B cell (primary cell): ENCODE measurements around the gene STARD3. TPM values are rescaled to one million over a fixed set of nuclear protein-coding genes. Genes with fewer than 3 reads are reported as not detected.
A peak's percentile ranks its signal among the peaks of the same experiment; 100 is the strongest.

Experiments used
- ATAC-seq: fragments of 200-7000 bp; cut with Tn5 transposase; one replicate; pipeline ENCODE4 v1.10.0; 2021; ENCODE audit warnings: low read depth, mild to moderate bottlenecking, moderate number of reproducible peaks, moderate library complexity
- CTCF ChIA-PET: fragments of 350-600 bp; sonication (Branson Sonifier 250); formaldehyde crosslinking; loops from one replicate; lab custom pipeline; 2021; ENCODE audit warnings: antibody characterized with exemption, inconsistent platforms; lab: Charles Lee
- POLR2A ChIA-PET: fragments of 350-600 bp; sonication (Branson Sonifier 250); formaldehyde crosslinking; loops from one replicate; lab custom pipeline; 2021; ENCODE audit warnings: antibody characterized with exemption; lab: Charles Lee
- DNase-seq: peaks from one replicate; pipeline ENCODE4 v3.0.0; 2013
- H2AFZ ChIP-seq: 2 replicates; pipeline ENCODE4 v1.6.1; 2012; ENCODE audit warnings: mild to moderate bottlenecking, low read depth, low read length; ENCODE audit not compliant: insufficient read depth, poor library complexity, severe bottlenecking
- H3K27ac ChIP-seq, 2 donors: 1 replicate in 1 of 2; 2 replicates in 1 of 2; pipeline ENCODE4 v1.5.1; 2012 to 2013; ENCODE audit warnings: low read length in 2 of 2, mild to moderate bottlenecking in 2 of 2, moderate library complexity in 1 of 2
- H3K27me3 ChIP-seq, 4 experiments: fragments of 200-600 bp in 1 of 4; sonication (generic) in 1 of 4; replicated peaks in 1 of 4; 1 replicate in 2 of 4; 2 replicates in 2 of 4; pipeline versions ENCODE4 v1.6.1 to v1.7.0; 2013 to 2016; ENCODE audit warnings: low read length in 3 of 4, mild to moderate bottlenecking in 2 of 4, mixed read lengths in 1 of 4, moderate library complexity in 1 of 4; ENCODE audit not compliant: insufficient read depth in 4 of 4, control insufficient read depth in 3 of 4; ENCODE audit errors: control extremely low read depth in 1 of 4
- H3K36me3 ChIP-seq, 2 experiments: replicated peaks in 1 of 2; 1 replicate in 1 of 2; 2 replicates in 1 of 2; pipeline versions ENCODE4 v1.6.1 to v1.7.1; 2013; ENCODE audit warnings: low read length in 1 of 2; ENCODE audit not compliant: insufficient read depth in 2 of 2, control insufficient read depth in 1 of 2; ENCODE audit errors: control extremely low read depth in 1 of 2, extremely low read depth in 1 of 2
- H3K4me1 ChIP-seq, 2 donors: fragments of 200-600 bp in 1 of 2; sonication (generic) in 1 of 2; 1 replicate in 1 of 2; 2 replicates in 1 of 2; pipeline versions ENCODE4 v1.5.1 to v1.6.1; 2013 to 2017; ENCODE audit warnings: low read length in 2 of 2; ENCODE audit not compliant: control insufficient read depth in 2 of 2, insufficient read depth in 2 of 2
- H3K4me2 ChIP-seq: replicated peaks from 2 replicates; pipeline ENCODE3; 2012; ENCODE audit warnings: mild to moderate bottlenecking, low read depth, low read length; ENCODE audit not compliant: poor library complexity, severe bottlenecking
- H3K4me3 ChIP-seq, 5 experiments: fragments of 200-600 bp in 1 of 5; sonication (generic) in 1 of 5; 1 replicate in 3 of 5; 2 replicates in 2 of 5; pipeline versions ENCODE4 v1.5.1 to v1.7.0; 2011 to 2016; ENCODE audit warnings: low read length in 4 of 5, mild to moderate bottlenecking in 4 of 5, low read depth in 2 of 5, control low read depth in 1 of 5, moderate library complexity in 1 of 5; ENCODE audit not compliant: insufficient read depth in 1 of 5; ENCODE audit errors: control extremely low read depth in 1 of 5, extremely low read depth in 1 of 5
- H3K79me2 ChIP-seq: fragments of 200-600 bp; sonication (generic); one replicate; pipeline ENCODE4 v1.6.0; 2016; ENCODE audit warnings: low read length; ENCODE audit not compliant: control insufficient read depth, insufficient read depth
- H3K9ac ChIP-seq: fragments of 200-600 bp; sonication (generic); 2 replicates; pipeline ENCODE4 v1.6.1; 2017; ENCODE audit warnings: mild to moderate bottlenecking, low read length, moderate library complexity
- H3K9me3 ChIP-seq, 3 donors: one replicate each; pipeline versions ENCODE4 v1.6.1 to v1.7.1; 2013; ENCODE audit warnings: low read length in 2 of 3; ENCODE audit not compliant: control insufficient read depth in 2 of 3, insufficient read depth in 1 of 3; ENCODE audit errors: control extremely low read depth in 1 of 3
- H4K20me1 ChIP-seq: 2 replicates; pipeline ENCODE4 v1.6.0; 2012; ENCODE audit warnings: mild to moderate bottlenecking, low read length; ENCODE audit not compliant: insufficient read depth, control insufficient read depth, poor library complexity, severe bottlenecking
- H3K27ac Mint-ChIP-seq: one replicate; pipeline ENCODE4 v1.8.0; 2021; ENCODE audit warnings: mixed read lengths
- H3K27me3 Mint-ChIP-seq: one replicate; pipeline ENCODE4 v1.8.0; 2021; ENCODE audit warnings: mixed read lengths
- H3K4me1 Mint-ChIP-seq: one replicate; pipeline ENCODE4 v1.8.0; 2021; ENCODE audit warnings: mixed read lengths
- H3K4me3 Mint-ChIP-seq: one replicate; pipeline ENCODE4 v1.8.0; 2021; ENCODE audit warnings: mixed read lengths
- H3K9me3 Mint-ChIP-seq: one replicate; pipeline ENCODE4 v1.8.0; 2022; ENCODE audit warnings: mixed read lengths; ENCODE audit not compliant: insufficient read depth
- CTCF ChIP-seq: fragments of 200-600 bp; IDR thresholded peaks from one replicate; pipeline ENCODE4 v1.8.0; 2022; ENCODE audit warnings: antibody characterized with exemption, mild to moderate bottlenecking
- EZH2 ChIP-seq: IDR thresholded peaks from 2 replicates; pipeline ENCODE4 v1.6.1; 2012; ENCODE audit warnings: borderline replicate concordance, low read depth, mild to moderate bottlenecking, moderate library complexity, low read length; ENCODE audit not compliant: insufficient read depth, poor library complexity, severe bottlenecking
- WGBS: methylation state at CpG from one replicate; pipeline ENCODE4 v1.1.5; 2013; ENCODE audit warnings: missing lambda C conversion rate; ENCODE audit not compliant: insufficient coverage; 5-methylcytosine and 5-hydroxymethylcytosine counted together
- intact Hi-C: fragments of 100-400 bp; cut with micrococcal nuclease; formaldehyde crosslinking; loops from one replicate; pipeline ENCODE4 v1.10.0; 2022
- polyA plus RNA-seq: library from polyadenylated mRNA; depleted of rRNA; stranded (reverse); fragments of >200 nt; gene quantifications from 2 replicates; pipeline ENCODE4 v1.2.3, GENCODE V29; 2012
- total RNA-seq, 2 donors: library from RNA; stranded (reverse); fragments of 120-200 nt in 1 of 2; gene quantifications; 1 replicate in 1 of 2; 2 replicates in 1 of 2; pipeline versions ENCODE4 v1.2.3 to v1.2.4, GENCODE V29; 2013 to 2022

Gene STARD3
- total and polyA plus RNA-seq, 2 donors (not counting 1 experiment from before 2014, with no cell fraction given): 93.1 to 231 TPM

- H3K27ac Mint-ChIP-seq: no peak overlapping the region
- H3K27ac ChIP-seq: no peak overlapping the region
- H3K4me1 ChIP-seq: peaks cover 24 to 34% of the 10 kb centered on the region in 2 donors
- H3K27me3 Mint-ChIP-seq: peaks cover 23% of the 10 kb centered on the region
- H4K20me1 ChIP-seq: no peaks in the 10 kb centered on the region
- no peak overlapping the region for H3K4me3 ChIP-seq
- no peak overlapping the region for H3K9ac ChIP-seq
- H3K4me1 Mint-ChIP-seq: peaks cover 19% of the 10 kb centered on the region
- peaks cover 0 to 2% (median 0%) of the 10 kb centered on the region in 3 donors for H3K9me3 ChIP-seq
- peak overlapping the region; percentile 67 for H3K4me3 Mint-ChIP-seq
- H3K36me3 ChIP-seq: peaks cover 0 to 10% of the 10 kb centered on the region in 2 experiments
- 73% methylated on average over 8 of the region's 11 CpGs for WGBS
- CTCF ChIA-PET: interaction anchor here (0.6 to 8.7 kb wide), 10 partner anchors 9 to 292 kb away, joined by 3 to 109 read pairs (median 3); partner anchors contain the start of gene MIEN1
- peaks cover 0 to 37% (median 7%) of the 10 kb centered on the region in 4 experiments for H3K27me3 ChIP-seq
- no peak for TF ChIP-seq EZH2
- no peak for TF ChIP-seq CTCF
- DNase-seq: no peak
- H3K4me2 ChIP-seq: peak overlapping the region; percentile 98
- no peaks in the 10 kb centered on the region for H3K9me3 Mint-ChIP-seq
- peaks cover 5% of the 10 kb centered on the region for H3K79me2 ChIP-seq
- peak overlapping the region; percentile 85 for H2AFZ ChIP-seq
- POLR2A ChIA-PET: interaction anchor here (0.7 to 2.0 kb wide), 3 partner anchors 10 to 278 kb away, joined by 5 to 7 read pairs (median 6); no protein-coding TSS in a partner anchor
- intact Hi-C loops: loop anchor here (5.0 kb wide), 1 partner anchor 201 kb away; the partner anchor contains the start of gene ZPBP2
- no peak for ATAC-seq
Measured at GRCh38 chr17:39666601-39667261, 29.8 kb downstream of the STARD3 start.
